Stimulated activated naive B cell treated with anti-CD40 and anti-IgM and Interleukin-4, amounts not matched to agents 10 μg/mL and 1 μg/mL and 100 μg/mL, for 72 hours (primary cell): ENCODE results near the gene SIK3.

Experiments used
- ATAC-seq, 2 donors: fragments of 150-1000 bp; cut with Tn5 transposase; replicated peaks; 2 replicates each; pipeline ENCODE4 v1.10.0; 2021; ENCODE audit warnings: moderate library complexity in 1 of 2
- DNase-seq: peaks from one replicate; pipeline ENCODE4 v3.0.0; 2021
- H3K27ac Mint-ChIP-seq: one replicate; pipeline ENCODE4 v1.8.0; 2022; ENCODE audit warnings: mild to moderate bottlenecking, mixed read lengths
- H3K27me3 Mint-ChIP-seq, 2 donors: one replicate each; pipeline ENCODE4 v1.8.0; 2022; ENCODE audit warnings: mixed read lengths in 2 of 2
- H3K36me3 Mint-ChIP-seq, 2 donors: one replicate each; pipeline ENCODE4 v1.8.0; 2022; ENCODE audit warnings: mixed read lengths in 2 of 2, mild to moderate bottlenecking in 1 of 2
- H3K4me1 Mint-ChIP-seq, 2 donors: one replicate each; pipeline ENCODE4 v1.8.0; 2022; ENCODE audit warnings: mixed read lengths in 2 of 2, mild to moderate bottlenecking in 1 of 2
- H3K4me3 Mint-ChIP-seq, 2 donors: one replicate each; pipeline ENCODE4 v1.8.0; 2022; ENCODE audit warnings: mild to moderate bottlenecking in 2 of 2, mixed read lengths in 2 of 2, moderate library complexity in 1 of 2
- H3K9me3 Mint-ChIP-seq, 2 donors: one replicate each; pipeline ENCODE4 v1.8.0; 2022; ENCODE audit warnings: mixed read lengths in 2 of 2, mild to moderate bottlenecking in 1 of 2

Gene SIK3

DNA sequence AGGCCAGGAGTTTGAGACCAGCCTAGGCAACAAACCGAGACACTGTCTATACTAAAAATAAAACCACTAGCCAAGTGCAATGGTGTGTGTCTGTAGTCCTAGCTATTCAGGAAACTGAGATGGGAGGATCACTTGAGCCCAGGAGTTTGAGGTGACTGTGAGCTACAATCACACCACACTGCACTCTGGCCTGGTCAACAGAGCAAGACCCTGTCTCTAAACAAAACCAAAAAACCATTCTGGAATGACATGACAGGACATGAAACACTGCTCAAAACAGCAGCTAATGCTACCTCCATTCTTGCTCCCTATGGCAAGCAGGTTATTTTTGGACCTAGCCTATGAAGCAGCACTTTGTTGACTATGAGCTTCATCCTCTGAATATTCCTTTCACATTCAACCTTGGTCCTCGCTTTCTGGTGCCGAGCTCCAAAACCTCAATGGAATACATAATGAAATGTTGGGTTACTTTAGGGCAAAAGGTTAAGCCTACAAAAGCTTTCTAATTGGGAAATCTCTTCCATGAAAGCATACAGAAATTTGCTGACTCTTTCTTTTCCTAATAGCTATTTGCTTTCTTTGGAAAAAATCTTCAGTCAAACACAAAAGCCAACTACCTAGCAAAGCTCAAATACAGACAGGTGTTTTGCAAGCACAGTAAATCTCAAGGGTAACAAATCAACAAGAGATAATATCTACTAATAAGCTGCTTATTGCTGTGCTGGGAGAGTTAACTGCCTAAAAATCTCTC, 21.1 kb downstream of the SIK3 start:
- Mint-ChIP-seq H3K27ac (no peak overlapping the region), H3K27me3 (no peaks in the 10 kb centered on the region), H3K4me3 (no peak overlapping the region), H3K36me3 (peaks cover 0 to 14% of the 10 kb centered on the region in 2 donors), H3K9me3 (no peaks in the 10 kb centered on the region), H3K4me1 (peaks cover 33 to 75% of the 10 kb centered on the region in 2 donors)
- no peak for DNase-seq
- peak; percentile 48 to 54 for ATAC-seq

DNA sequence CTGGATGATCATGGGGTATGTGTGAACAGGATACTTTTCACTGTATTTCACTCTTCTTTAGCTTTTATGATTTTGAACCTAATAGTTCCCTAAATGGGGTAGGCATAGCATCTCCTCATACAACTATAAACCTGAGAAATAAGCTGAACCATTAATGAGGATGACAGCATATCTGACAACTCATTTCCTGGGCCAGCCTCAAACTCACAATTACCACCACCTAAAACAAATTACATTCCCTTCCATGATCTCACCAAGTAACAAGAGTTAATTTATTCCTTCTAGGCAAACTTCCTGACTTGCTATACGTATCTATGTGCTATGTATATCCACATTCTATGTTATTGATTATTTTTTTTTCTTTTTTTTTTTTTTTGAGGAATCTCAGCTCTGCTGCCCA, 23.0 kb downstream of the SIK3 start:
- ATAC-seq (no peak), DNase-seq (no peak)
- no peak overlapping the region for H3K4me3 Mint-ChIP-seq
- peaks cover 30 to 65% of the 10 kb centered on the region in 2 donors for H3K4me1 Mint-ChIP-seq
- no peaks in the 10 kb centered on the region for H3K9me3 Mint-ChIP-seq
- no peaks in the 10 kb centered on the region for H3K27me3 Mint-ChIP-seq
- peaks cover 0 to 10% of the 10 kb centered on the region in 2 donors for H3K36me3 Mint-ChIP-seq
- no peak overlapping the region for H3K27ac Mint-ChIP-seq

DNA sequence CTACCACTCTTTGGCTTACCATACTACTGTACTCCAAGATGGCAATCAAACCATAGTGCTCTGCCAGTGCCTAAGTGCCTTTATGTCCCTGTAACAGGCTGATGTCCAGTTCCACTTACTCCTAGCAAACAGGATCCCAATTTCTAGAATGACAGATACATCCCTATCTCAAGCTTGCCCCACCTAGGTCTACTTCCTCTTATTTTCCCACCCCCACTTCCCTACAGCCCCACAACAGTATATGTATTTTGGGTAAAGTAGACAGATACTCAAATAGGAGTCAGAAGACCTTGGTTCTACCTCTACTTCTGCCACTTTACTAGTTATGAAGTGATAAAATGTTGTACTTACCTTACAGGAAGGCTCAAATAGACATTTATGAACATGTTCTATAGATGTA, 24.1 kb downstream of the SIK3 start:
- H3K9me3 Mint-ChIP-seq: no peaks in the 10 kb centered on the region
- H3K27ac Mint-ChIP-seq: peak overlapping the region; percentile 20
- no peak overlapping the region for H3K4me3 Mint-ChIP-seq
- ATAC-seq (peak; percentile 18 to 28), DNase-seq (no peak)
- peaks cover 37 to 73% of the 10 kb centered on the region in 2 donors for H3K4me1 Mint-ChIP-seq
- H3K36me3 Mint-ChIP-seq: peaks cover 2 to 8% of the 10 kb centered on the region in 2 donors
- H3K27me3 Mint-ChIP-seq: no peaks in the 10 kb centered on the region

DNA sequence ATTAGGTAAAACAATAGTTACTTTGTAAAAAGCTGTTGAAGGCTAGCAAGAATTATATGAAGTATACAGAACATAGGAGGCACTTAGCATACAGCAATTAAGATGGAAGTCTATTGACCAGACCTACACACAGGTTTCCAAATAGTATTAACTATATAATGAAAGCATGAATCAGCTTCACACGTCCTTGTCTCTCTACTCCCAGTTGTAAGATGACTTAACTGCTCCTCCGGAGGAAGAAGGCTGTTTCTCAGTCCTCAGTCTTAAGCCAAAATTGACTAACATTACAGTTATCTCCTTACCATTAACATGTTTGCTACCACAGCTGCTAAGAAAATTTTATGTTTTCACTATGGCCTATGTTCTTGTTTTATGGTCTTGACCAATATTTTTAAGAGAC, 24.7 kb downstream of the SIK3 start:
- ATAC-seq (no peak), DNase-seq (no peak)
- Mint-ChIP-seq H3K9me3 (no peaks in the 10 kb centered on the region), H3K27ac (no peak overlapping the region), H3K36me3 (peaks cover 2 to 7% of the 10 kb centered on the region in 2 donors), H3K4me1 (peaks cover 38 to 72% of the 10 kb centered on the region in 2 donors), H3K27me3 (no peaks in the 10 kb centered on the region), H3K4me3 (no peak overlapping the region)

DNA sequence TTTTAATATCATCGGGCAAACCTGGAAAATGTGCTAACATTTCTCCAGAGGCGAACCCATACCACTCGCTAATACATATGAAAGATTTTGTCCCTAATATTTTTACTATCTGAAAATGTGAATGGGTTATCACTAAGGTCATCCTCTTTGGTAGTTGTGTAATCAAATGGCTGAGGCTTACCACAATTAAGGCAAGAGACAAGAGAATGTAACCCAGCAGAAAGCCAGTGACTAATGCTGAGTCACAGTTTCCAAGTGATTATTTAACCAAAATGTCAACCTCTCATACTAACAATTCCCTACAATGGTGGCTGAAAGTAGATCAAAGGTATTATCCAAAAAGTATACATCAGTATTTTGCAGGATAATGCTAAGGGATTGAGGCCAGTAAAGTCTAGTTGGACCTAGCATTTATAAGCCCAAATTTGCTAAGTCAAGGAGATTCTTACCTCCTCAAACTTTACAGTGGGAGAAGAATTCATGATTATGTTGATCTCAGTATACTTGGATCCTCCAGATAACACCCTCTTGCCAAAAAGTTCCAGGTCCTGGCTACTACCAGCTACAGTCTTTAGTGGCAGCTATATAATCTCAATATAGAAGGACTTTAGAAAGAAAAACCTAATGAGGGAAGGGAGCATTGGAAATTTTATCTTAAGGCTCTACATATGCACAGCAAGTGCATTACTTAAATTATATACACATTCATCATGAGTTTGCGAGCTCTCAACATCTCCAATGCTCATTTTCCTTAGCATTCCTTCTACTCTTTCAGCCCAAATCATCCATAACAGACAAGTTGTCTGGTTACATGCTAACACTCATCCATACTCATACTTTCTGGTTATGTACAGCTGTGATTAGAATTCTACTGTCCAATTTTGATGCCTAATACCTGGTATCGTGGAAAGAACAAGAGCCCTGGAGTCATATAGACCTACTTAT, 25.4 kb downstream of the SIK3 start:
- Mint-ChIP-seq H3K4me3 (no peak overlapping the region), H3K27ac (no peak overlapping the region), H3K4me1 (peaks cover 40 to 72% of the 10 kb centered on the region in 2 donors), H3K9me3 (no peaks in the 10 kb centered on the region), H3K36me3 (peaks cover 4 to 7% of the 10 kb centered on the region in 2 donors), H3K27me3 (no peaks in the 10 kb centered on the region)
- peak; percentile 63 for ATAC-seq
- DNase-seq: no peak

DNA sequence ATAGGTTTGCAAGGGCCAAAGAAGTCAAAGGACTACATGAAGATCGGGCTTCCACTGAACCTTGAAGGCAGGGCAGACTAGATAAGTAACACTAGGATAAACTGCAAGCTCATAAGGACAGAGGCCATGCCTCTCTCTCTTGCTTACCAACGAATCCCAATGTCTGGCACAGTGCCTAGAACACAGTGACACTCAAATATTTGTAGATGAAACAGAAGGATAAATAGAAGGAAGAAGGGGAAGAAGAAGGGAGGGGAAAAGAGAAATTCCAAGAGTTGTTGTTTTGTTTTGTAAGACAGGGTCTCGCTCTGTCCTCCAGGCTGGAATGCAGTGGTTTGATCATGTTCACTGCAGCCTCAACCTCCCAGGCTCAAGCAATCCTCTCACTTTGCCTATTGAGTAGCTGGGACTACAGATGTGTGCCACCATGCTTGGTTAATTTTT, 26.9 kb downstream of the SIK3 start:
- Mint-ChIP-seq H3K27me3 (no peaks in the 10 kb centered on the region), H3K9me3 (no peaks in the 10 kb centered on the region), H3K4me3 (no peak overlapping the region), H3K27ac (no peak overlapping the region), H3K36me3 (peaks cover 4 to 12% of the 10 kb centered on the region in 2 donors), H3K4me1 (peaks cover 43 to 72% of the 10 kb centered on the region in 2 donors)
- no peak for ATAC-seq
- DNase-seq: no peak

DNA sequence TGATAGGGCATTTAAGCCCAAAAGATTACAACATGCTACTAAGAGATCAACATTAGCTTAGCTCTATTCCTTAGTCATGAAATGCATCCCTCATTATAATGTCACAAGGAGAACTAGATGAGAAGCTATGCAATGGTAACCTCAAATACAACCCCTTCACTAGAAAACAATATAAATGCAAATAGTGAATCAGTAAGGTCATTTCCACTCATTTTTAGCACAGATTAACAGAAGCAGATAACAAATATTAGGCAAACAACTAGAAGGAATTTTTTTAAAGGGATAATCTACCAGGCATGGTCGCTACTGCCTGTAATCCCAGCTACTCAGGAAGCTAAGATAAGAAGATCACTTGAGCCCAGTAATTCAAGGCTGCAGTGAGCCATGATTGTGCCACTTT, 28.2 kb downstream of the SIK3 start:
- H3K27ac Mint-ChIP-seq: no peak overlapping the region
- H3K9me3 Mint-ChIP-seq: no peaks in the 10 kb centered on the region
- H3K4me3 Mint-ChIP-seq: no peak overlapping the region
- peaks cover 6 to 9% of the 10 kb centered on the region in 2 donors for H3K36me3 Mint-ChIP-seq
- H3K27me3 Mint-ChIP-seq: no peaks in the 10 kb centered on the region
- no peak for DNase-seq
- peaks cover 42 to 67% of the 10 kb centered on the region in 2 donors for H3K4me1 Mint-ChIP-seq
- no peak for ATAC-seq

DNA sequence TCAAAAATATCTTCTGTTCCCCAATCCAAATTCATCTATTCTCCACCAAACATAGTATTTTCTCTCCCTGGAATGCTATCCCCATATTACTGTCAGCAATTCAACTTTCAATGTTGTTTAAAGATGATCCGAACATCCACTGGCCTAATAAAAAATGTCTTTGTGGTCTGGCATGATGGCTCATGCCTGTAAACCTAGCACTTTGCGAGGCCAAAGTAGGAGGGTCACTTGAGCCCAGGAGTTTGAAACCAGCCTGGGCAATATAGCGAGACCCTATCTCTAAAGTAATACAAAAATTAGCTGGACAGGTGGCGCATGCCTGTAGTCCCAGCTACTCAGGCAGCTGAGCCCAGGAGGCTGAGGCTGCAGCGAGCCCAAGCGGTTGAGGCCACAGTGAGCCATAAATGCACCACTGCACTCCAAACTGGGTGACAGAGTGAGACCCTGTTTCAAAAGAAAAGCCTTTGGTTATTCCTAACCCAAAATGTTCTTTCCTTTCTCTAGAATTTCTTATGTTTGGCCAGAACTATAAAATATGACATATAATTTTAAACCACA, 29.8 kb downstream of the SIK3 start:
- H3K27me3 Mint-ChIP-seq: no peaks in the 10 kb centered on the region
- H3K9me3 Mint-ChIP-seq: no peaks in the 10 kb centered on the region
- no peak for DNase-seq
- peaks cover 6 to 9% of the 10 kb centered on the region in 2 donors for H3K36me3 Mint-ChIP-seq
- H3K4me3 Mint-ChIP-seq: no peak overlapping the region
- no peak overlapping the region for H3K27ac Mint-ChIP-seq
- peaks cover 43 to 69% of the 10 kb centered on the region in 2 donors for H3K4me1 Mint-ChIP-seq
- ATAC-seq: no peak

DNA sequence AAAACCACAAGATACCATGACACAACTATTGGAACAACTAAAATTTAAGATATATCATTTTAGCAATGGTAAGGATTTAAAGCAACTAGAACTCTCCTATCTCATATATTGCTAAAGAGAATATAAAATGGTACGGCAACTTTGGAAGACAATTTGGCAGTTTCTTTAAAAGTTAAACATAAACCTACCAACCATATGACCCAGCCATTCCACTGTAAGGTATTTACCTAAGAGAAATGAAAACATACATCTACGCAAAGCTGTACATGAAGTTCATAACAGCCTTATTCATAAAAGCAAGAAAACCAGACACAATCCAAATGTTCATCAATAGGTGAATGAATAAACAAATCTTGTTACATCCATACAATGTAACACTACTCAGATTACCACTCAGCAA, 31.3 kb downstream of the SIK3 start:
- no peak overlapping the region for H3K27ac Mint-ChIP-seq
- peaks cover 45 to 73% of the 10 kb centered on the region in 2 donors for H3K4me1 Mint-ChIP-seq
- H3K36me3 Mint-ChIP-seq: peaks cover 6 to 9% of the 10 kb centered on the region in 2 donors
- ATAC-seq (no peak), DNase-seq (no peak)
- no peaks in the 10 kb centered on the region for H3K9me3 Mint-ChIP-seq
- no peaks in the 10 kb centered on the region for H3K27me3 Mint-ChIP-seq
- no peak overlapping the region for H3K4me3 Mint-ChIP-seq

DNA sequence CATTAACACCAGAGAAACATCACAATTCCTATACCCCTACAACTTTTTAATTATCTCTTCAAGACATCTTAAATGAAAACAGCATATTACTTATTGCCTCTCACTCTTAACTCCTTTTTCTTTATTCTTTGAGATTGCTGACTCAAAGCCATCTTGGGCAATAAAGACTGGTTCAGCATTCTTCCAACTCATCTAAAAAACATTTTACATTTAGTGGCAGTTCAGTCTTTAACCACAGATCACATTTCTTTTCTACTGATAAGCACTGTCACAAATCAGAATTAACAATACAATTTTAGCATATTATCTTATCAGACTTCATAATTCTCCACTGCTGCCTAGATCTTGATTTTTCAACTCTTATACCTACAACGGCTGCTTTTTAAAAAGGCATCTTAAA, 34.0 kb downstream of the SIK3 start:
- peaks cover 46 to 74% of the 10 kb centered on the region in 2 donors for H3K4me1 Mint-ChIP-seq
- no peak for DNase-seq
- no peak overlapping the region for H3K27ac Mint-ChIP-seq
- H3K4me3 Mint-ChIP-seq: peak overlapping the region in 1 of 2 donors; percentile 48
- H3K27me3 Mint-ChIP-seq: no peaks in the 10 kb centered on the region
- H3K9me3 Mint-ChIP-seq: no peaks in the 10 kb centered on the region
- peaks cover 5 to 9% of the 10 kb centered on the region in 2 donors for H3K36me3 Mint-ChIP-seq
- no peak for ATAC-seq

DNA sequence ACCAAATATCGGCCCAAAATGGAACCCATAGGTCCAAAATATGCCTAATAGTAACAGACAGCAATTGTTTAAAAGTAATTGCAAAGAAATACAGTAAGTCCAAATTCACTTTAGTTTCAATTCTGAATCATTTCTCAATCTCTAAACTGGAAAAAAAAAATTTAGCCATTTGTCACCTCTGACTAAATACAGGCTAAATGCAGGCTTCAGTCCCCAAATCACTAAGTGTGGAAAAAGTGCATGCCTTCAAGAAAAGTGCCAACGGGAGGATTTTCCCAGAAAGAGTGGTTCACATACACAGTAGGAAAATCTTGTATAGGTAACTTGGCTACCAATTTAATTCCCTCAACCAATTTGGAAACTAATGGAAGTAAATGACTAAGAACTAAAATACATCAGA, 35.7 kb downstream of the SIK3 start:
- peaks cover 8 to 17% of the 10 kb centered on the region in 2 donors for H3K36me3 Mint-ChIP-seq
- no peak for DNase-seq
- H3K9me3 Mint-ChIP-seq: no peaks in the 10 kb centered on the region
- H3K27ac Mint-ChIP-seq: peak overlapping the region; percentile 90
- no peaks in the 10 kb centered on the region for H3K27me3 Mint-ChIP-seq
- peaks cover 52 to 80% of the 10 kb centered on the region in 2 donors for H3K4me1 Mint-ChIP-seq
- ATAC-seq: peak; percentile 15 to 32
- H3K4me3 Mint-ChIP-seq: peak overlapping the region; percentile 32 to 43

DNA sequence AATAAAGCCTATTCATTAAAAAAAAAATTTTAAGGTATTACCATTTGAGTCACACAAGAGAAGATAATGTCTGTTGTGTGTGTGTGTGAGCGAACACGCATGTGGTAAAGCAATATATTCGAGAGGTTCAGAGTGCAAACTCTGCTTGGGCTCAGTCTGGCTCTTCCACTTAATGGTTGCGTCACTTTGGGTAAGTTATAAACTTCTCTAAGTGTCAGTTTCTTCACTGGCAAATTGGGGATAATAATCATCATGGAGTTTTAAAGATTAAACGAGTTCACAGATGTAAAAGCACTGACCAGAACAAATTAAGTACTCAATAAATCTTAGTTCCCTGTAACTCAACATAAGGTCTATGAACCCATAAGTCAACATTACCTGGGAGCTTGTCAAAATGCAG, 37.0 kb downstream of the SIK3 start:
- peak overlapping the region; percentile 56 for H3K27ac Mint-ChIP-seq
- H3K36me3 Mint-ChIP-seq: peaks cover 11 to 14% of the 10 kb centered on the region in 2 donors
- ATAC-seq: no peak
- no peaks in the 10 kb centered on the region for H3K27me3 Mint-ChIP-seq
- H3K9me3 Mint-ChIP-seq: no peaks in the 10 kb centered on the region
- DNase-seq: no peak
- peaks cover 51 to 79% of the 10 kb centered on the region in 2 donors for H3K4me1 Mint-ChIP-seq
- no peak overlapping the region for H3K4me3 Mint-ChIP-seq

DNA sequence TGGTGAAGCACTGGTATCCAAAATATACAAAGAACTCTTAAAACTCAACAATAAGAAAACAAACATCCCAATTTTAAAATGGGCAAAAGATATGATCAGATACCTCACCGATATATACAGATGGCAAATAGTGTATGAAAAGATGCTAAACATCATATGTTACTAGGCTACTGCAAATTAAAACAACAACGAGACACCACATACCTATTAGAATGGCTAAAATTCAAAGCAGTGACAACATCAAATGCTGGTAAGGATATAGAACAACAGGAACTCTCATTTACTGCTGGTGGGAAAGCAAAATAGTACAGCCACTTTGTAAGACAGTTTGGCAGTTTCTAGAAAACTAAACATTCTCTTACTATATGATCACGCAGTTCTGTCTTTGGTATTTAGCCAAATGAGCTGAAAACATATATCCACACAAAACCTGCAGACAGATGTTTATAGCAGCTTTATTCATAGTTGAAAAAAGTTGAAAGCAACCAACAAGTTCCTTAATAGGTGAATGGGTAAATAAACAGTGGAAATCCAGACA, 38.5 kb downstream of the SIK3 start:
- peaks cover 49 to 79% of the 10 kb centered on the region in 2 donors for H3K4me1 Mint-ChIP-seq
- peaks cover 10 to 20% of the 10 kb centered on the region in 2 donors for H3K36me3 Mint-ChIP-seq
- DNase-seq (no peak), ATAC-seq (no peak)
- H3K4me3 Mint-ChIP-seq: no peak overlapping the region
- no peak overlapping the region for H3K27ac Mint-ChIP-seq
- no peaks in the 10 kb centered on the region for H3K9me3 Mint-ChIP-seq
- H3K27me3 Mint-ChIP-seq: no peaks in the 10 kb centered on the region

DNA sequence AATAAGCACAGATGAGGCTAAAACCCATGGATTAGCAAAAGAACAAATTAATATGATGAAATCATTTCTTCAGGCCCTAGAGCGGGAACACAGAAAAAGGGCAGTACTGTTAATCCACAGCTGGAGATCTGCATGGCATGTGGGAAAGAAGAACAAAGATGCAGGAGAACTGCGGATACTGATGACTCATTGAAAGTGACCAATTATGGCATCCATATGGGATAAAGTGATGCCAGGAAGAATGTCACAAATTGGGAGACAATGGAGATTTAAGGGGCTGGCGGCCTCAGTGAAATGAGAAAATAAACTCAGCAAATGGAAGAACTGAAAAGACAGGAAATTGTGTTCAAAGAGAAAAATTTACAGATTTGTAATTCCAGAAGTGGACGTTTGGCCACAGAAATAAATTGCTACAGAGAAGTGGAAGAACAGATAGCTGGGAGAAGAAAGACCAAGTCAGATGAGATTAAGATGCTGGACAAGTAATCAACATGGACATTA, 39.4 kb downstream of the SIK3 start:
- no peak for DNase-seq

More for the DNA sequence above, 39.4 kb downstream of the SIK3 start:
- H3K9me3 Mint-ChIP-seq: no peaks in the 10 kb centered on the region
- H3K27me3 Mint-ChIP-seq: no peaks in the 10 kb centered on the region
- H3K4me1 Mint-ChIP-seq: peaks cover 49 to 78% of the 10 kb centered on the region in 2 donors
- peak overlapping the region; percentile 49 for H3K27ac Mint-ChIP-seq
- peak overlapping the region in 1 of 2 donors; percentile 18 for H3K4me3 Mint-ChIP-seq
- H3K36me3 Mint-ChIP-seq: peaks cover 15 to 20% of the 10 kb centered on the region in 2 donors
- no peak for ATAC-seq
